CD14-positive monocyte (primary cell): ENCODE measurements around the gene PRDM11. TPM values are rescaled to one million over a fixed set of nuclear protein-coding genes. Genes with fewer than 3 reads are reported as not detected.

Experiments used
- DNase-seq, 3 donors: peaks; one replicate each; pipeline ENCODE4 v3.0.0-alpha.2; 2011 to 2022
- H2AFZ ChIP-seq: 2 replicates; pipeline ENCODE4 v1.6.0; 2012; ENCODE audit warnings: mild to moderate bottlenecking, low read depth, low read length, inconsistent platforms; ENCODE audit not compliant: insufficient read depth, poor library complexity, severe bottlenecking
- H3K27ac ChIP-seq, 2 donors: 1 replicate in 1 of 2; 2 replicates in 1 of 2; pipeline ENCODE4 v1.5.1; 2012 to 2013; ENCODE audit warnings: low read length in 2 of 2, control low read depth in 1 of 2, inconsistent platforms in 1 of 2, low read depth in 1 of 2, mild to moderate bottlenecking in 1 of 2
- H3K27me3 ChIP-seq, 2 donors: one replicate each; pipeline versions ENCODE4 v1.6.0 to v1.6.1; 2011 to 2013; ENCODE audit warnings: low read length in 2 of 2; ENCODE audit not compliant: control insufficient read depth in 2 of 2, insufficient read depth in 2 of 2
- H3K36me3 ChIP-seq, 2 donors: replicated peaks in 1 of 2; 1 replicate in 1 of 2; 2 replicates in 1 of 2; pipeline versions ENCODE4 v1.5.1 to v1.6.1; 2012 to 2013; ENCODE audit warnings: low read length in 2 of 2, control low read depth in 1 of 2, inconsistent platforms in 1 of 2, mild to moderate bottlenecking in 1 of 2; ENCODE audit not compliant: insufficient read depth in 2 of 2, control insufficient read depth in 1 of 2
- H3K4me1 ChIP-seq, 2 donors: 1 replicate in 1 of 2; 2 replicates in 1 of 2; pipeline versions ENCODE4 v1.5.1 to v1.6.1; 2012 to 2013; ENCODE audit warnings: low read length in 2 of 2, control low read depth in 1 of 2, inconsistent platforms in 1 of 2, mild to moderate bottlenecking in 1 of 2, moderate library complexity in 1 of 2; ENCODE audit not compliant: insufficient read depth in 2 of 2, control insufficient read depth in 1 of 2
- H3K4me2 ChIP-seq: replicated peaks from 2 replicates; pipeline ENCODE3; 2012; ENCODE audit warnings: low read length, moderate library complexity, mild to moderate bottlenecking; ENCODE audit not compliant: poor library complexity, severe bottlenecking; ENCODE audit errors: extremely low read depth
- H3K4me3 ChIP-seq, 3 experiments: fragments of 200-600 bp in 1 of 3; sonication (generic) in 1 of 3; replicated peaks in 1 of 3; 1 replicate in 2 of 3; 2 replicates in 1 of 3; pipeline ENCODE4 v1.5.1; 2011 to 2013; ENCODE audit warnings: low read length in 3 of 3, mild to moderate bottlenecking in 3 of 3, control low read depth in 2 of 3, low read depth in 2 of 3, inconsistent platforms in 1 of 3, moderate library complexity in 1 of 3
- H3K79me2 ChIP-seq: 2 replicates; pipeline ENCODE4 v1.6.0; 2012; ENCODE audit warnings: mild to moderate bottlenecking, control low read depth, inconsistent platforms, low read length, moderate library complexity; ENCODE audit not compliant: insufficient read depth
- H3K9ac ChIP-seq: 2 replicates; pipeline ENCODE4 v1.6.0; 2017; ENCODE audit warnings: low read length, mild to moderate bottlenecking; ENCODE audit not compliant: insufficient read depth, poor library complexity, severe bottlenecking
- H3K9me3 ChIP-seq, 2 donors: replicated peaks in 1 of 2; 1 replicate in 1 of 2; 2 replicates in 1 of 2; pipeline versions ENCODE4 v1.5.1 to v1.6.1; 2012 to 2013; ENCODE audit warnings: low read length in 2 of 2, control low read depth in 1 of 2; ENCODE audit not compliant: control insufficient read depth in 1 of 2, insufficient read depth in 1 of 2
- H4K20me1 ChIP-seq: 2 replicates; pipeline ENCODE4 v1.6.0; 2012; ENCODE audit warnings: mild to moderate bottlenecking, low read length, control low read depth, moderate library complexity; ENCODE audit not compliant: insufficient read depth
- H3K27ac Mint-ChIP-seq, 7 donors: one replicate each; pipeline ENCODE4 v1.8.0; 2020; ENCODE audit warnings: mild to moderate bottlenecking in 7 of 7, mixed read lengths in 7 of 7, moderate library complexity in 6 of 7, inconsistent platforms in 2 of 7
- H3K27me3 Mint-ChIP-seq, 3 donors: one replicate each; pipeline ENCODE4 v1.8.0; 2021 to 2022; ENCODE audit warnings: low read depth in 3 of 3, mild to moderate bottlenecking in 3 of 3, mixed read lengths in 3 of 3, moderate library complexity in 3 of 3, inconsistent platforms in 1 of 3
- H3K36me3 Mint-ChIP-seq, 2 donors: one replicate each; pipeline ENCODE4 v1.8.0; 2020; ENCODE audit warnings: mixed read lengths in 2 of 2, inconsistent platforms in 1 of 2, mild to moderate bottlenecking in 1 of 2
- H3K4me1 Mint-ChIP-seq: one replicate; pipeline ENCODE4 v1.8.0; 2020; ENCODE audit warnings: mild to moderate bottlenecking, mixed read lengths
- H3K4me3 Mint-ChIP-seq, 2 donors: one replicate each; pipeline ENCODE4 v1.8.0; 2020; ENCODE audit warnings: mild to moderate bottlenecking in 2 of 2, mixed read lengths in 2 of 2, moderate library complexity in 1 of 2
- H3K9me3 Mint-ChIP-seq, 7 donors: one replicate each; pipeline ENCODE4 v1.8.0; 2020 to 2022; ENCODE audit warnings: mixed read lengths in 7 of 7, mild to moderate bottlenecking in 6 of 7, moderate library complexity in 6 of 7, inconsistent platforms in 2 of 7
- CTCF ChIP-seq: fragments of 200-600 bp; IDR thresholded peaks from one replicate; pipeline ENCODE4 v1.8.0; 2022; ENCODE audit warnings: antibody characterized with exemption, mild to moderate bottlenecking
- WGBS: methylation state at CpG from one replicate; pipeline ENCODE4 v1.1.5; 2013; ENCODE audit warnings: missing lambda C conversion rate; ENCODE audit not compliant: insufficient coverage; 5-methylcytosine and 5-hydroxymethylcytosine counted together
- intact Hi-C, 2 donors: fragments of 100-400 bp; cut with micrococcal nuclease; formaldehyde crosslinking; loops; one replicate each; pipeline versions ENCODE4 v1.15.0 to v1.15.1; 2023
- polyA plus RNA-seq, 3 donors: library from polyadenylated mRNA; depleted of rRNA in 1 of 3; unstranded in 2 of 3; stranded (reverse) in 1 of 3; fragments of 300-500 nt in 2 of 3; fragments of >200 nt in 1 of 3; fragmentation: Illumina TruSeq in 2 of 3; gene quantifications; 1 replicate in 2 of 3; 2 replicates in 1 of 3; pipeline ENCODE4 v1.2.3, GENCODE V29; 2012 to 2021

Gene PRDM11
- polyA plus RNA-seq, 3 donors, result 0.48 to 1.8 TPM; not detected in 1

DNA sequence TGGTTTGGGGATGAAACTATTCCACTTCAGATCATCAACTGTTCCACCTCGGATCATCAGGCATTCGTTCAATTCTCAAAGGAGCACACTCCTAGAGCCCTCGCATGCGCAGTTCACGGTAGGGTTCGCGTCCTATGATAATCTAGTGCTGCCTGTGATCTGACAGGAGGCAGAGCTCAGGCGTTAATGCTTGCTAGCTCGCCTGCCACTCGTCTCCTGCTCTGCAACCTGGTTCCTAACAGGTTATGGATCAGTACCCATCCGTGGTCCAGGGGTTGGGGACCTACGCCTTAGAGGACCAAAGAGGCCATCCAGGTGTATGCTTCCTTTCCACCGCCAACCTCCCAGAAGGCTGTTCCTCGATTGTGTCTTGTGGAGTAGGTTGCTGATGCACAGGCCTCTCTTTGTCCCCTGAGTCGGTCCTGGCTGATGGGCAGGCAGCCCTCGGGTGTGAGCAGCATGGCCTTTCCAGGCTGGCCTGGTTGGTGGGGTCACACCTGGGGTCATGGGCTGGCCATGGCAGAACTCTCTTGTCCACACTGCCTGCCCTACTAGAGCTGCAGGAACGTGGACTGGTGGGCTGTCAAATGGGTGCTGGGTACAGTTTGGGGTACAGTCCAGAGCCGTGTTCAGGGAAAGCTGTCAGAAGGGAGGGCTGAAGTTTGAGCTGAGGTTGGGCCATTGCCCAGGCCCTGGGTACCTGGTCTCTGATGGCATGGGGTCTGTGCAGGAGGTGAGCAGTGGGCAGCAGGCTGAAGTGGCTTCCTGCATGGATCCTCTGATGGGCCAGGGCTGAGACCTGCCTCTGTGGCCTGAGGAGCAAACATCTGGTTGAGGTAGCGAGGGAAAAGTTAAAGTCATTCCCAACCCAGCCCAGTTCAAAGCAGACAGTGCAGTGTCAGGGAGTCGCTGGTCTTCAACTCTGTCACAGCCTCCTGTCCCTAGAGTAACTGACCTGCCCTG lies 11.1 kb downstream of the PRDM11 start:
- Histone ChIP-seq H3K27me3 (no peaks in the 10 kb centered on the region), H3K36me3 (no peaks in the 10 kb centered on the region), H3K4me3 (no peak overlapping the region), H3K4me2 (no peak overlapping the region), H3K9ac (peak overlapping the region; percentile 21), H4K20me1 (peaks cover 4% of the 10 kb centered on the region), H3K4me1 (no peaks in the 10 kb centered on the region), H3K9me3 (no peaks in the 10 kb centered on the region), H3K79me2 (no peaks in the 10 kb centered on the region), H3K27ac (no peak overlapping the region), H2AFZ (no peak overlapping the region)
- Mint-ChIP-seq H3K36me3 (peaks cover 0 to 4% of the 10 kb centered on the region in 2 donors), H3K9me3 (no peaks in the 10 kb centered on the region), H3K27ac (no peak overlapping the region), H3K4me3 (no peak overlapping the region), H3K27me3 (peaks cover 0 to 5% (median 0%) of the 10 kb centered on the region in 3 donors), H3K4me1 (peaks cover 2% of the 10 kb centered on the region)
- intact Hi-C loops, result no loop called here
- DNase-seq, result no peak
- TF ChIP-seq CTCF, result no peak
- 86% methylated on average over 19 of the region's 20 CpGs for WGBS

- Histone ChIP-seq H3K27me3 (no peaks in the 10 kb centered on the region), H3K9ac (peak overlapping the region; percentile 21), H3K4me1 (no peaks in the 10 kb centered on the region), H2AFZ (no peak overlapping the region), H3K4me3 (no peak overlapping the region), H3K9me3 (no peaks in the 10 kb centered on the region), H3K79me2 (no peaks in the 10 kb centered on the region), H4K20me1 (peaks cover 4% of the 10 kb centered on the region), H3K36me3 (no peaks in the 10 kb centered on the region), H3K27ac (no peak overlapping the region), H3K4me2 (no peak overlapping the region)
- Mint-ChIP-seq H3K27me3 (peaks cover 0 to 3% (median 0%) of the 10 kb centered on the region in 3 donors), H3K4me3 (no peak overlapping the region), H3K9me3 (no peaks in the 10 kb centered on the region), H3K36me3 (peaks cover 0 to 4% of the 10 kb centered on the region in 2 donors), H3K4me1 (peaks cover 2% of the 10 kb centered on the region), H3K27ac (no peak overlapping the region)
- intact Hi-C loops, result no loop called here
- no peak for TF ChIP-seq CTCF
- DNase-seq, result no peak
- 56% methylated on average over 6 of the region's 8 CpGs for WGBS
Measured at GRCh38 chr11:45158210-45158731, 11.8 kb downstream of the PRDM11 start.
